ENCODE data around the gene PFDN2.

DNA sequence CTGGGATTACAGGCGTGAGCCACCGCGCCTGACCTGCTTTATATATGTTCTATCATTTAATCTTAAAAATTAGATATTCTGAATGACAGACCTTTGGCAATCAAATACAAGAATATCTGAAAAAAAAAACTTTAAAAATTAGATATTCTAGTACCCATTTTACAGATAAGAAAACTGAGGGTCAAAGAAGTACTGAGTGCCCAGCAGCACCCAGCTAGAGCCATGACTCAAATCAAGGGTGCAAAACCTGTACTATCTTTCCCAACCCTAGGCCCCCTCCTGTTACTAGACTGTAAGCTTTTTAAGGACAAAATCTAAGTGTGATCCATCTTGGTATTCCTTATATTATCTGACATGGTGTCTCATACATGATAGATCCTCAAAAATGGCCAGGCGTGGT is 56.4 kb downstream of the PFDN2 start:
- no peak for TF ChIP-seq POLR2A (IDR thresholded peaks at IDR 0.05; ENCODE audit: low read depth, low read length)
- TF ChIP-seq POLR2AphosphoS5 (IDR thresholded peaks at IDR 0.05; ENCODE audit: low read depth, low read length): no peak
